Glomerular visceral epithelial cell (primary cell): ENCODE data around the gene CBR4.

Experiments
- DNase-seq: peaks from one replicate; pipeline ENCODE4 v3.0.0-alpha.2; 2016; ENCODE audit errors: extremely low spot score

The CBR4 gene

DNA sequence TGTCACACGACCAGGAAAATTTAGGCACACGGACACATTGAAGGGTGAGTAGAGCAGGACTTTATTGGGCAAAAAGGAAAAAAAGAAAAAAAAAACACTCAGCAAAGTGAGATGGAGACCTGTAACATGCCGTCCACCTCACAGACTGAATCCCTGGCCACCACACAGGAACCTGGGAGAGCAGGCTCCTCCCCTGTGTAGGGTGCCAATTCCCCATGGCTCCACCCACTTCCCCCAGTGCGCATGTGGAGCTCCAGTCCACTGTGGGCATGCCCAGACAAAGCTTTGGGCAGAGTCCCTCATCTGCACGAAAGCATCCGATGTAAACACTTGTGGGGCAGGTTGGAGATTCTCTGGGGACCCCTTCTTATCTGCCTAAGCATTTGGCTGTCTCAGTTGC is 23.6 kb upstream of the CBR4 start:
- DNase-seq, result no peak

DNA sequence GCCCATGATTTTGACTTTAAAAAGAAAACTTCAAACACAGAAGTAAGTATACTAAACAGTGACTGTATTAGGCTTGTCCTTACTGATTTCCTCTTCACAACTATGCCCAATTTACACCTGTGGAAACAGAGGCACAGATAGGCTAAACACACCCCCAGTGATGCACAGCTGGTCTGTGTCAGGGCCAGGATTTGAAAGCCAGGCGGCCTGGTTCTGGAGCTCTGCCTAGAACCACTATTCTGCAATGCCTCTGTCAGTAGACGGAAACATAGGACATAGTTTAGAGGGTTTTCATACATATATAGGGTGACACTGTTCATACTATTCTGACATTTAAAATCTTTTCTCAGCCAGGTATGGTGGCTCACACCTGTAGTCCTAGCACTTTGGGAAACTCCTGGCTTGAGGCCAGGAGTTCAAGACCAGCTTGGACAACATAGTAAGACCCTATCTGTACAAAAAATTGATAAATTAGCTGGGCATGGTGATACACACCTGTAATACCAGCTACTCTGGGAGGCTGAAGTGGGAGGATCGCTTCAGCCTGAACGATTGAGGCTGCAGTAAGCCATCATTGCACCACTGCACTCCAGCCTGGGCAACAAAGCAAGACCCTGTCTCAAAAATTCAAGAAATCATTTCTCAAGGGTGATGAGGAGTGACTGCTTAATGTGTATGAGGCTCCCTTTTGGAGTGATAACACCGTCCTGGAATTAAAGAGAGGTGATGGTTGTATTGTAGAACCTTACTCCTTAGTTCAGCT is 23.0 kb upstream of the CBR4 start:
- DNase-seq, result no peak

DNA sequence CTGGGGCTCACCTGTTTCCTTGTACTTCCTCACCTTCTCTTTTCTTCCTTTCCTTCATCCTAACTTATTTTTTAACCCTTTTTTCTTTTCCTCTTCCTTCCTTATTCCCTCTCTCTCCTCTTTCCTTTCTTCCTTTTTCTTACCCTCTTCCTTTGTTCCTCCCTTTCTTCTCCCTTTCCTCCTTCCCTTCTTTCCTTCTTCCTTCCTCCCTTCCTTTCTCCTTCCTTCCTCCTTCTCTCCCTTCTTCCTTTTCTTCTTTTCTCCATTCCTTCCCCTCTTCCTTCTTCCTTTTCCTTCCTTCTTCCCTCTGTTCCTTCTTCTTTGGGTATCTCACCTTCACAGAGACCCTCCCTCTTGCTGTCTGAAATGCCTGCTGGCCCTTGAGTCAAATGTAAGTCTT is 22.1 kb upstream of the CBR4 start:
- no peak for DNase-seq

DNA sequence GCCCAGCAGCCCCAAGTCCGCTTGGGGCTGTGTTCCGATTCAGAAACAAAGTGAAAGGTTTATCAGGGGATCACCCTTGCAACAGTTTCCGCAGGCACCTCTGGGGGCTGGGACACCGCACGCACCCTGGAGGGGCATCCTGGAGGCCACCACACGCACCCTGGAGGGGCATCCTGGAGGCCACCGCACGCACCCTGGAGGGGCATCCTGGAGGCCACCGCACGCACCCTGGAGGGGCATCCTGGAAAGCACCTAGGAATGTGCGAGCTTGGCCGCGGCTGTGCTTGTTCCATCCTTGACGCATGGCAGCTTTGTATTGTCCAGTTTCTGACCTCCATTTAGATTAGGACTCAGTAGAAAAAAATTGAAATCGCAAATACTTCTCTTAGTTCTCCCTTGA is 21.3 kb upstream of the CBR4 start:
- no peak for DNase-seq

DNA sequence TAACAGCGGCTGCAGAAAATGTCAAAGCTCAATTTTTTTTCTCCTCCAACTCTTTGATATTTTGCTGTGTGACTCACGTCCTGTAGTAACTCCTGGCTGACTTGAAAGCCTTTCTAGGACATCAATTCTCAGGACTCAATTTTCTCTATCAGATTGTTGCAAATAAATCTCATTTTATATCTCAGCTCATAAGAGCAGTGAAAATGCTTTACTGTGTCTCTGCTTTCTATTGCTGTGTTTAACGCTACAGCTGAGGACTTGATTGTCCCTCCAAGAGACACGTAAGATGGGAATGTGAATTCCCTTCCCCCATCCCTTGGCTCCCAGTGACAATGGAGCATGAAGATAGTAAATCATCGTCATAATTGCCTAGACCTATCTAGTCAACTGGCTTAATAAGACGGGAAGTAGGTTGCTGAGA is 20.5 kb upstream of the CBR4 start:
- DNase-seq, result peak; percentile 18

DNA sequence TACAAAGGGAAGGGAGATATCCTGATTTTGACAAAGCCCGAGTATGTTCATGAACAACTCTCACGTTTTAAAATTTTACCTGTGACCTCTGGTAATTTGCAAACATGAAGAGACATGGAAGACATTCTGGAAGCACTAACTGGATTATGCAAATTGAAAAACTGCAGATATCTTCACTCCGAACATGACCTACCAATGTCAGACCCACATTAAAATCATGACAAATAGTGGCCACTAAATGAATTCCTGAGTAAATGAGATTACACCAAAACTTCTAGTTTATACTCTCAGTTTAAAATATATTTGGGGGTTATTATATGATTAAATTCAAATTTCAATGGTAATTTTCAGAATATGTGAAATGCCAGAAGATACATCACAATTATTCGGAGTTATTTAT is 19.9 kb upstream of the CBR4 start:
- DNase-seq, result no peak

DNA sequence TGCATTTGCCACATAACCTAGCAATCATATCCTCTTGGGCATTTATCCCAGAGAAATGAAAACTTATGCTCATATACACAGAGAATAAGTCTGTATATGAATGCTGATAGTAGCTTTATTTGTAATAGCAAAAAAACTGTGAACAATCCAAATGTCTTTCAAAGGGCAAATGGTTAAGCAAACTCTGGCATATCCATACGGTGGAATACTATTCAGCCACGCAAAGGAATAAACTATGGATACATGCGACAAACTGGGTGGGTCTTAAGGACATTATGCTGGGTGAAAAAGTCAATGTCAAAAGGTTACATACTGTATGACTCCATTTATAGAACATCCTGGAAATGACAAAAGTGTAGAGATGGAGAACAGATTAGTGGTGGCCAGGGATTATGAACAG is 17.6 kb upstream of the CBR4 start:
- no peak for DNase-seq

DNA sequence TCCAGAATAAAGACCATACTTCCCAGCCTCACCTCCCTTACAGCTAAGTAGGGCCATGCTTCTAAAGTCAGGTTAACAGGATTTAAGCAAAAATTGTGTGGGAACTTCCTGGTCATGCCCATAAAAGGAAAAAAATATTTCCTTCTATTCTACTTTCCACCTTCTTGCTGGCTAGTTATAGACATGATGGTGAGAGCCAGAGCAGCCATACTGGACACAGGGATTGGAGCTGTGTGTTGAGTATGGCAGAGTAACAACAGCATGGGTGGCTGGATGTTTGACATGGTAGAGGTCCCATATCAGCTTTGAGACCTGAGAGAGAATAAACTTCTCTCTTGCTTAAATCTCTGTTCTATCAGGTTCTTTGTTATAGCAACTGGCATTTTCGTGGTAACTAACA is 15.1 kb upstream of the CBR4 start:
- DNase-seq, result no peak

DNA sequence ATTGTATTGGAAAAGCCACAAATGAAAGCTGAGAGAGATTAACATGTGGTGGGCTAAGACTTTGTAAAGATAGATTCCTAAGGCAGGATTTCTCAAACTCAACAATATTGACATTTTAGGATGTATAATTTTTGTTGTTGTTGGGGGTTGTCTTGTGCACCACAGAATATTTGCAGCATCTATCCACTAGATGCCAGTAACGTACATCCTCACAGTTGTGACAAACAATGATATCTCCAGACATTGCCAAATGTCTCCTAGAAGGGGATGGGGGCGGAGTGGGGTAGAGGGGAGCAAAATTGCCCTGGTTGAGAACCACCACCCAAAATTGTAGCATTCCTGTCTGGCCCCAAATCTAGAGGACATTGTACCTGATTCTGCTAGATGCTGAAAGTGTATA is 14.7 kb upstream of the CBR4 start:
- DNase-seq, result peak; percentile 35

DNA sequence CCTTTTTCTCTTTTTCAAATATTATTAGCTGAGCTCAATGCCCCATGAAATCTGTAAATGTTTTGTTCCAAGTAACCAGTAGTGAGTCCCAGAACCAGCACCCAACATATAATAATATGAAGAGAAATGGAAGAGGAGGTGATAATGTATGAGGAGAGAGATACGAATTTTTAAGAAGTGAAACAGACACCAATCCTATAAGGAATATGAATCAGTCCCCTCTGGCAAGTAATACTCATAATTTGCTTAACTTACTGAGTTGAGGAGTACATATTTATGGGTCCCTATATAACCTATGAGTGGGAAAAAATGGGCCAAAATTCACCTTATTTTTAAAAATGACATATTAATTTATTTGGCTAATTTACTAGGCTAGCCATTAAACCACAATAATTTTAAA is 8.4 kb upstream of the CBR4 start:
- DNase-seq, result no peak

DNA sequence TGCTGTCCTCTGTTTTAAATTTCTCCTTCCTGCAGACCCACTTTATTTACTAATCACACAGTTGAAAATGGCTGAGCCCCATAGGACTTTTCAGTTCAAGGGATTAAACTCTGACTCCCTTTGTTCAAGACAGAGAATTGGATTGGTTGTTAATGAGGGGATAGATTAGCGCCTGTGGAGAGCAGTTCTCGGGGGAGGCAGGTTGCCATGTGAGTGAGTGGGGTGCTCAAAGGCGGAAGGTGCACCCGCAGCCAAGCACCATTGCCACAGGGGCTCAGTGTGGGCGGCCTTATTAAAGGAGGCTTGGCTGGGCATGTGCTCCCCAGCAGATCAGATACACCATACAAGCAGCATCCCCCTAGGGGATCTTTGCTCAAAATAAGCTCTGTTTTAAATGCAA is 7.9 kb upstream of the CBR4 start:
- DNase-seq, result no peak

DNA sequence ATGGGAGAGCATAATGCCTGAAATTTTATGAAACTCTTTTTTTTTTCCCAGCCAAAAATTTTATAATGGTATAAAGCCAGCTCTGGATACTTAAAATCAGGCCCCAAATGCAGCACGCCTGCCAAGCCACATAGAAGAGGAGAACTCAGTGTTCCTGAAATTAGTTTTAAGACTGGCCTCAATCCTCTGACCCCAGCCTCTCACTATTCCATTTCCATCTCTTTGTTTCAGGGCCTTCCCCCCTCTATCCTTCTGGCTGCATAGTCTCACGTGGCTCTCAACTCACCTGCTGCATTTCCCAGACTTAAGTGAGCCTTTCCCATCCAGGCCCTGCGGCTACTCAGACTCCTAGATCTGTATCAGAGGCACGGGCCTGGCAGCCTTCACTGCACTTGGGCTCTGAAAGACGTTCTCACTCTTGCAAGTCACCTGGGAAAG is 5.2 kb upstream of the CBR4 start:
- DNase-seq, result no peak

DNA sequence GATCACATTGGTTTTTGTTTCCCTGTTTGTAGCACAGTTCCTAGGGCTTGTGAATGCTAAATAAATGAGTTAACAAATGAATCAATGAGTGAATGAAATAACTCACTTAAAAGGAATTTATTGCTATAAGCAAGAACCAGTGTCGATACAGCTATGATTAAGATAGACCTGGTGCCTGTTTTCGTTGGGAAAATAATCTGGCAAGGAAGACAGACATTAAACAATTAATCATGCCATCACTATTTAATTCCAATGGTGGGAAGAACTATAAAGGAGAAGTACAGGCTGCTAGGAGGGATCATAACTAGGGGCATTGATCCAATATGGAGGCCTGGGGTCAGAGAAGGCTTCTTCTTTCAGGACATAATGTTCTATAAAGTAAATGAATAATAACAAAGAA is 4.5 kb upstream of the CBR4 start:
- DNase-seq, result no peak

DNA sequence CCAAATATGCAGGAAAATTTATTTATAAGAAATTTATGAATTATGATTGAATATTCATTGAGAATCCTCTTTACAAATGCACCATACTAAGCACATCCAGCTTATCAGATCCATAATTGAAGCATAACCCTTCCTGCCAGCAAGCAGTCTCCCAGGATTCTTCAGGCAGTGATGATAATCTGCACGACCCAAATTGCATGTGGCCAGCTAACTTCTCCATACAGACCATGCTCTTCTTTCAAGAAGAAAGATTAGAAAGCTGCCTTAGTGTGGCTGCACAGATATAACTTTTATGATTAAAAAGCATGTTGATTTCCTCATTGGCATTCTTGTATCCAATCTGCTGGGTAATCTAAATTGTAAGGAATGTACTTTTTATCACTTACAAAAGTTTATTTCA is 3.3 kb upstream of the CBR4 start:
- no peak for DNase-seq

DNA sequence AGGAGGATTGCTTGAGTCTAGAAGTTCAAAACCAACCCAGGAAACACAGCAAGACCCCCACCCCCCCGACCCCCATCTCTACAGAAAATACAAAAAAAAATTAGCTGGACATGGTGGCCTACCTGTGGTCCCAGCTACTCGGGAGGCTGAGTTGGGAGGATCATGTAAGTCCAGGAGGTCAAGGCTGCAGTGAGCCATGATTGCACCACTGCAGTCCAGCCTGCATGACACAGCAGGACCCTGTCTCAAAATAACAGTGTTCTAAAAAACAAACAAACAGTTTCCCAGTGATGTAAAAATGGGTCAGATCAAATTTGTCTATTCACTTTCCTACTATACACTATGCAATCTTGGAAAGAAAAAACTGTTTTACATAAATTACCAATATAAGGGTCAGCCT is 2.0 kb upstream of the CBR4 start:
- no peak for DNase-seq

DNA sequence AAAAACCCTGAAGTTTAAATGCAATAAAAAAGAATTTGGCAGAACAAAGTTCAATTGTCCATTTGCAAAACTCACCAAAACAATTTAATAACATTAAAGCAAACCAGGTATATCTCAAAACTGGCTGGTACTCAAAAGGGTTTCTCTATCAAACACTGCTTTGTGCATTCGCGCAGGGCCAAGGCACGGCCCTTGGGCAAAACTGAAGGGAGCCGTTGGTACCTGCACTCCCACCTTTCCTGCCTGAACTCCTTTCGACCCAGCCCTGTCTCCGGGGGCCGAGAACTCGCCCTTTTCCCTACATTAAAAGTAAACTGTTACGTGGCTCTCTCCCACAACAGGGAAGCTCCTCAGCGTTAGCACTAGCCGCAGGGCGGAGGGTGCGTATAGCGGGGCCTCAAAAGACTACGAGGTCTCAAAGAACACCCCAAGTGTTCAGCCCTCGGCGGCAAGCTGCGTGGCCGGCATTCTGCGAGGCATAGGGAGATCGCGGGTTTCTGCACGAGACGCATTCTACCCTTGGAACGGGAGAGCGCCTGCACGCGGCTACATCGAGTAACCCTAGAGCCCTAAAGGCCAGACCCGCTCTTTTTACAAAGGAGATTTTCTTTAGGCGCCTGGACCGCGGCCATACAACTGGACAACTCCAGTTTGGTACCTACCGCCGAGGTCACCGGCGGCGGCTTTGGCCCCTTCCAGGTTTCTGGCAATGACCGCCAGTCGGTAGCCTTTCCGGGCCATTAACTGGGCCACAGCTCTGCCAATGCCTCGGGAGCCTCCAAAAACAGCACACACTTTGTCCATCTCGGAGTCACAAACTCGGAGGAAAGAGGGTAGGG is 550 bp downstream of the CBR4 start:
- DNase-seq, result peak; percentile 58

DNA sequence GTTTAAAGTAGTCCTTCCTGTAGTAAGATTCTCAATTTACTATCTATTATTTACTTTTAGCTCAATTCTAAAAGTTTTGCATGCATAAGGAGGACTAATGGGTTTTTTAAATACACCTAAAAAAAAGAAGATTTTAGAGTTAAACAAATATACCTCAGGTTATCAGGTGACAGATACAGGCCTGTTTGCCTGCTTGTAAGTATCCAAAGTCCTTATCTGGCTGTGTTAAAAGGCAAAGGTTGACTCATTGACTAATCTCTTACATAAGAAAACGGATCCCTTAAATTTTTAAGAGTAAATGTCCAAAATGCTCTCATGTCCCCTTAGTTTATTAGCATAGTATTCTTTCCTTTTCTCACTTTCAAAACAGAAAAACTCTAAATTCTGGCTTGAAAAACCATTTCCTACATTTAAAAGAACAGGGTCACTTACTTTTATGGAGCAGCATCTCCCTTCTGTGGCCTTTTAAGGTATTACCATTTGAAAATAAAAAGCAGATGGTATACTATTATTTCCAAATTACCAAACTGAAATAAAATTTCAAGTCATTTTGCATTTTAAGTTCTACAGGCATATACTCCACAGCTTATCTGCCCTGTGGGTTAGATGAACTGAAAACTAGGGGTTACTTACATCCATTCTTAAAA is 4.5 kb downstream of the CBR4 start:
- peak; percentile 33 for DNase-seq

DNA sequence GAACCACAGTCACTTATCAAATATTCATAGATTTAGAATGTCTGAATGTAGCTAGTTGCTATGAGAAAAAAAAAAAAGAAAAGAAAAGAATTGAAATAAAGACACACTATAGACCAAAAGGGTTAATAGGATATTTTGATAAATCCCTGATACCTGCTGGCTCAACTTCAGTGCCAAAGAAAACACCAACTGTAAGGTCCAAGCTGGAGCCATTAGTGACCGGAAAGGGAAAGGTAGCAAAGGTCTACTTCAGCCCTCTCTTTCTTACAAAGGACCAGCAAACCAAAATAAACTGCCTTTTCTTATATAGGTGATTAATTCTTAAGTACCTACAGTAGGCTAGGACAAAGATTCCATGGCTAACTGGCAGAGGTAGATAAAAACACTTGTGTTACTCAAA is 9.7 kb downstream of the CBR4 start:
- DNase-seq, result no peak

DNA sequence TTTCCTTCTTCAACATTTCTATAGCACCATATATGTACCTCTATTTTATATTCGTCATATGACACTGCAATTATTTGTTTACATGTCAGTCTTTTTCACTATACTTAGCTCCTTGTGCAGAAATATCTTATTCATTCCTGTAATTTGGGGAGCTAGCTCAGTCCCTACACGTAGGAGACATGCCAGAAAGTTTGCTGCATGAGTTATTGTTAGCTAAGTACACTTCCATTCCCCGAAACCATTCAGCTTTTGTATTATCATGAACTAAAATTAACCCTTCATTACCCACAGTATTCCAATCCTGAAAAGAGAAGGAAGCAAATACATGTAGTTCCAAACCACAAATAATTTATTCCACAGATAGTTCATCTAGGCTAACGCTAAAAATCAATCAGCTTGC is 10.2 kb downstream of the CBR4 start:
- DNase-seq, result no peak

DNA sequence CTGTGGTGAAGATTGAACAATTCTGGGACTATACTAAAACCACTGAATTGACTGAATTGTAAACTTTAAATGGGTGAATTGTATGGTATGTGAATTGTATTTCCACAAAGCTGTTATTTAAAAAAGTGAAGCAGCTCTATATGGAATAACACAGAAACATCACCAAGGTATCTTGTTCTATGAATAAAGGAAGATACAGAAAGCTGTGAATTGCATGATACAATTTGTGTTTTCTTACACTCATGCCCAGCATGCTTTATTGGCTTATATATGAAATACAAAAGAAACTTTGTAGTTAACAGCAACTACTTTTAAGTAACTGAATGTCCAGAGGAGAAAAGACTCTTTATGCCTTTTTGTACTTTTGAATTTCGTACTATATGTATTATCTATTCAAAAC is 11.5 kb downstream of the CBR4 start:
- no peak for DNase-seq

DNA sequence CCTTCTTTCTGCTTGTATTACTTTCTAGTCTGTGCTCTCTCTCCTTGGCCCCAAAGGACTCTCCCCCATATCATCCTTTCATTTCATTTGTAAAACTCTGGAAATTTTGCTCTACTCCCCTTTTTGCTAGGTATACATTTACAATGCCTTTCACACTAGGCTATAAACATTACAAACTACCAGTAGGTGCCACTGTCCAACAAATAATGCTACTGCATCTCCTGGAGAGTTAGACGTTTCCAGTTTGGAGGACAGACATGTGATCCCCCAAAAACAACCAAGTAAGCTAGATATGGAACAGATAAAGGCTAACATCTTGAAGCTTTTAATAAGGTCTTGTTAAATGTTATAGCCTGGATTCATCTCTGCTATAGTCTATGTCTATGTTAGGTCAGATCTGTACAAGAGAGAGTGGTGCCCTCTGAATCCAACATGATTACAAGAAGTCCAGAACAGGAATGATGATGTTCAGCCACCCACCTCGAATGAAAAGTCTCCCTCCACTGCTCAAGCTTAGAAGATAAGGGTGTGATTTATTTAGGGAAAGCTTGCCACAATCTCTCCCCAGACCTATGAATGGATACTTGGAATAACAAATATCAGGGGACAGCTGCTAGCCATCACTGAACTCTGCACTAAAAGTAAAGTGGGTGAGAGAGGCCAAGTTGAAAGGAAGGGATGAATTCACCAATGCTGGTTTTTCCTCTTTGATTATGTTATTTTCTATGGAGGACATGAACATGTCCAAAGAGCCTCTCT is 14.3 kb downstream of the CBR4 start:
- DNase-seq, result no peak

DNA sequence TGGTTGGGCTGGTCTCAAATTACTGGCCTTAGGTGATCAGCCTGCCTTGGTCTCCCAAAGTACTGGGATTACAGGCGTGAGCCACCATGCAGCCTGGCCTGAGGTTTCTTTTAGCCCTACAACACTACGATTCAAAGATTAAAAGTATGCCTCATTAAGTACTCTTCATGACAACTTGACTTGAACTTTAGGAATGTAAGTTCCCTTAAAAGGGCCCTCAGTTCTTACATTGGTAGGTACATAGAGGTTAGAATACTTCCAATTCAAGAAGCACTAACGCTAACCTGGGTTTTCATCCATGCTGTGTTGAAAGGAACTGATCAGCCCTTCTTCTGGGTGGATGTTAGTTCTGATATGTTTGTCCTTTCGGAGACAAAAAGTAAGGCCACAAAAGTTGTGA is 15.1 kb downstream of the CBR4 start:
- DNase-seq, result no peak
